GM12878 (cell line): ENCODE measurements around the gene CENPX.

ENCODE experiments used
- BCL11A ChIP-seq: IDR thresholded peaks from 2 replicates; pipeline ENCODE4 v1.6.1; 2011; ENCODE audit warnings: low read depth, low read length
- CEBPB ChIP-seq, 2 experiments: fragments of 150-350 bp in 1 of 2; IDR thresholded peaks; 2 replicates each; pipeline ENCODE4 v1.6.1; 2012 to 2014; ENCODE audit warnings: low read depth in 2 of 2, low read length in 2 of 2, borderline replicate concordance in 1 of 2, inconsistent platforms in 1 of 2
- CREB1 ChIP-seq: IDR thresholded peaks from 2 replicates; pipeline ENCODE4 v1.6.1; 2012; ENCODE audit warnings: low read depth, mild to moderate bottlenecking, inconsistent platforms
- EZH2 ChIP-seq: IDR thresholded peaks from 2 replicates; pipeline ENCODE4 v1.6.1; 2012; ENCODE audit warnings: low read depth, mild to moderate bottlenecking, control low read depth, inconsistent platforms, low read length, borderline replicate concordance; ENCODE audit not compliant: control insufficient read depth
- FOS ChIP-seq: IDR thresholded peaks from 3 replicates; pipeline ENCODE4 v1.6.1; 2011; ENCODE audit warnings: borderline replicate concordance; ENCODE audit not compliant: insufficient read length; ENCODE audit errors: extremely low read depth
- HCFC1 ChIP-seq: fragments of 150-350 bp; IDR thresholded peaks from 2 replicates; pipeline ENCODE4 v1.6.1; 2014; ENCODE audit warnings: low read length
- NFXL1 ChIP-seq: fragments of 450-650 bp; IDR thresholded peaks from 2 replicates; pipeline ENCODE4 v1.6.1; 2017; ENCODE audit warnings: antibody characterized with exemption, mild to moderate bottlenecking, borderline replicate concordance
- NR2C2 ChIP-seq: IDR thresholded peaks from 2 replicates; pipeline ENCODE4 v1.6.1; 2011; ENCODE audit warnings: borderline replicate concordance, low read depth; ENCODE audit not compliant: control insufficient read depth, insufficient read length
- POLR2AphosphoS5 ChIP-seq: IDR thresholded peaks from 2 replicates; pipeline ENCODE4 v1.6.1; 2011; ENCODE audit warnings: mild to moderate bottlenecking, low read length, inconsistent platforms
- SIN3A ChIP-seq: IDR thresholded peaks from 2 replicates; pipeline ENCODE4 v1.6.1; 2012; ENCODE audit warnings: low read depth, low read length, improper control_type of control experiment
- SREBF1 ChIP-seq: IDR thresholded peaks from 2 replicates; pipeline ENCODE4 v1.6.1; 2012; ENCODE audit warnings: mild to moderate bottlenecking, low read length
- TF ChIP-seq, protein P1 (sequence below), 3 experiments: IDR thresholded peaks in 2 of 3; conservative IDR thresholded peaks in 1 of 3; 2 replicates each; pipeline ENCODE4 v1.5.1; 2011; ENCODE audit warnings: low read depth in 3 of 3, low read length in 3 of 3, mild to moderate bottlenecking in 3 of 3, control low read depth in 2 of 3, moderate library complexity in 2 of 3, inconsistent platforms in 1 of 3, mixed read lengths in 1 of 3; ENCODE audit not compliant: control insufficient read depth in 2 of 3, insufficient read depth in 1 of 3; ENCODE audit errors: extremely low read depth in 1 of 3
- TF ChIP-seq, protein P2 (sequence below): IDR thresholded peaks from 2 replicates; pipeline ENCODE4 v1.6.1; 2012; ENCODE audit warnings: low read depth, low read length, improper control_type of control experiment
- TF ChIP-seq, protein P3 (sequence below): fragments of 450-650 bp; IDR thresholded peaks from 2 replicates; pipeline ENCODE4 v1.6.1; 2016; ENCODE audit warnings: mild to moderate bottlenecking

DNA sequence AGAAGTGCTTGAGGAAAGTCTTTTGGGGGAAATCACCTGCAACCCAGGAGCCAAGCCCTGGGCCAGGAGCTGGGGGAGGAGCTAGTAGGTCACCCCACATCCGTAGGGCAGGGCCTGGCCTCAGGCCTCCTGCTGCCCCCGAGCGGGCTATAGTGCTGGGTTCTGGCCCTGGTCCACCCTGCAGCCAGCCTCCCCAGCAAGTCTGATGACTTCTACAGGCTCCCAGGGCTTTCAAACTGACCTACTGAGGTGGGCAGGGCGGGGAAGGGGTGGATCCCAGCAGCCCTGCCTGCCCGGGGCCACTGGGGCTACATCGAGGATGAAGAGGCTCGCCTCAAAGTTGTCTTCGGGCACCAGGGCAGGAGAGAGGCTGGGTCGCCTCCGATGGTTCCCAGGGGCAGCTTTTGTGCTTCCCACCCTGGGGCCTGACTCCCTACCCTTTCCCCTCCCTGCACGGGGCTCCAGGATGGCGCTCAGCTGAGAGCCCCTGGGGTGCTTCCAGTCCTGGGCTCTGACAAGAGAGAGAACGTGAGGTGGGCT, 5.0 kb downstream of the CENPX start:
- no peak for TF ChIP-seq CREB1
- TF ChIP-seq CEBPB (IDR thresholded peaks at IDR 0.05; ENCODE audit: borderline replicate concordance in 1 of 2, low read depth in 2 of 2, low read length in 2 of 2), result no peak
- TF ChIP-seq, protein P1, sequence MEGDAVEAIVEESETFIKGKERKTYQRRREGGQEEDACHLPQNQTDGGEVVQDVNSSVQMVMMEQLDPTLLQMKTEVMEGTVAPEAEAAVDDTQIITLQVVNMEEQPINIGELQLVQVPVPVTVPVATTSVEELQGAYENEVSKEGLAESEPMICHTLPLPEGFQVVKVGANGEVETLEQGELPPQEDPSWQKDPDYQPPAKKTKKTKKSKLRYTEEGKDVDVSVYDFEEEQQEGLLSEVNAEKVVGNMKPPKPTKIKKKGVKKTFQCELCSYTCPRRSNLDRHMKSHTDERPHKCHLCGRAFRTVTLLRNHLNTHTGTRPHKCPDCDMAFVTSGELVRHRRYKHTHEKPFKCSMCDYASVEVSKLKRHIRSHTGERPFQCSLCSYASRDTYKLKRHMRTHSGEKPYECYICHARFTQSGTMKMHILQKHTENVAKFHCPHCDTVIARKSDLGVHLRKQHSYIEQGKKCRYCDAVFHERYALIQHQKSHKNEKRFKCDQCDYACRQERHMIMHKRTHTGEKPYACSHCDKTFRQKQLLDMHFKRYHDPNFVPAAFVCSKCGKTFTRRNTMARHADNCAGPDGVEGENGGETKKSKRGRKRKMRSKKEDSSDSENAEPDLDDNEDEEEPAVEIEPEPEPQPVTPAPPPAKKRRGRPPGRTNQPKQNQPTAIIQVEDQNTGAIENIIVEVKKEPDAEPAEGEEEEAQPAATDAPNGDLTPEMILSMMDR (IDR thresholded peaks at IDR 0.05 in 2 of 3, conservative IDR thresholded peaks at IDR 0.05 in 1 of 3; ENCODE audit: control insufficient read depth in 2 of 3, extremely low read depth in 1 of 3, insufficient read depth in 1 of 3, low read depth in 3 of 3, low read length in 3 of 3), result no peak
- no peak for TF ChIP-seq NFXL1
- TF ChIP-seq POLR2AphosphoS5, result no peak
- no peak for TF ChIP-seq FOS
- TF ChIP-seq BCL11A, result no peak
- TF ChIP-seq, protein P2, sequence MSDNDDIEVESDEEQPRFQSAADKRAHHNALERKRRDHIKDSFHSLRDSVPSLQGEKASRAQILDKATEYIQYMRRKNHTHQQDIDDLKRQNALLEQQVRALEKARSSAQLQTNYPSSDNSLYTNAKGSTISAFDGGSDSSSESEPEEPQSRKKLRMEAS, result no peak
- no peak for TF ChIP-seq SIN3A
- TF ChIP-seq, protein P3, sequence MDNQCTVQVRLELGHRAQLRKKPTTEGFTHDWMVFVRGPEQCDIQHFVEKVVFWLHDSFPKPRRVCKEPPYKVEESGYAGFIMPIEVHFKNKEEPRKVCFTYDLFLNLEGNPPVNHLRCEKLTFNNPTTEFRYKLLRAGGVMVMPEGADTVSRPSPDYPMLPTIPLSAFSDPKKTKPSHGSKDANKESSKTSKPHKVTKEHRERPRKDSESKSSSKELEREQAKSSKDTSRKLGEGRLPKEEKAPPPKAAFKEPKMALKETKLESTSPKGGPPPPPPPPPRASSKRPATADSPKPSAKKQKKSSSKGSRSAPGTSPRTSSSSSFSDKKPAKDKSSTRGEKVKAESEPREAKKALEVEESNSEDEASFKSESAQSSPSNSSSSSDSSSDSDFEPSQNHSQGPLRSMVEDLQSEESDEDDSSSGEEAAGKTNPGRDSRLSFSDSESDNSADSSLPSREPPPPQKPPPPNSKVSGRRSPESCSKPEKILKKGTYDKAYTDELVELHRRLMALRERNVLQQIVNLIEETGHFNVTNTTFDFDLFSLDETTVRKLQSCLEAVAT, result no peak
- no peak for TF ChIP-seq HCFC1
- no peak for TF ChIP-seq SREBF1
- TF ChIP-seq EZH2, result no peak
- TF ChIP-seq NR2C2, result no peak
